Neutrophil (primary cell): ENCODE measurements around the gene RTP3.

Experiments used
- H3K27ac ChIP-seq: fragments of 200-600 bp; sonication (generic); 2 replicates; pipeline ENCODE4 v1.5.1; 2016; ENCODE audit warnings: mild to moderate bottlenecking, moderate library complexity
- H3K27me3 ChIP-seq: fragments of 200-600 bp; sonication (generic); 2 replicates; pipeline ENCODE4 v1.6.0; 2016; ENCODE audit warnings: mild to moderate bottlenecking
- H3K36me3 ChIP-seq: fragments of 200-600 bp; sonication (generic); 2 replicates; pipeline ENCODE4 v1.5.1; 2017
- H3K4me1 ChIP-seq, 2 experiments: fragments of 200-600 bp in 1 of 2; sonication (generic) in 1 of 2; 1 replicate in 1 of 2; 2 replicates in 1 of 2; pipeline versions ENCODE4 v1.5.1 to v1.6.1; 2013 to 2016; ENCODE audit warnings: low read depth in 1 of 2, low read length in 1 of 2, mild to moderate bottlenecking in 1 of 2, moderate library complexity in 1 of 2; ENCODE audit not compliant: control insufficient read depth in 1 of 2, insufficient read depth in 1 of 2
- H3K4me3 ChIP-seq, 2 experiments: fragments of 200-600 bp in 1 of 2; sonication (generic) in 1 of 2; 1 replicate in 1 of 2; 2 replicates in 1 of 2; pipeline ENCODE4 v1.5.1; 2013 to 2016; ENCODE audit warnings: low read depth in 1 of 2, low read length in 1 of 2, mild to moderate bottlenecking in 1 of 2, moderate library complexity in 1 of 2
- H3K9me3 ChIP-seq: fragments of 200-600 bp; sonication (generic); 2 replicates; pipeline ENCODE4 v1.5.1; 2016
- TF ChIP-seq, protein P1 (sequence below): fragments of 200-600 bp; sonication (generic); IDR thresholded peaks from 2 replicates; pipeline ENCODE4 v1.5.1; 2016; ENCODE audit warnings: antibody characterized with exemption

Gene RTP3

DNA sequence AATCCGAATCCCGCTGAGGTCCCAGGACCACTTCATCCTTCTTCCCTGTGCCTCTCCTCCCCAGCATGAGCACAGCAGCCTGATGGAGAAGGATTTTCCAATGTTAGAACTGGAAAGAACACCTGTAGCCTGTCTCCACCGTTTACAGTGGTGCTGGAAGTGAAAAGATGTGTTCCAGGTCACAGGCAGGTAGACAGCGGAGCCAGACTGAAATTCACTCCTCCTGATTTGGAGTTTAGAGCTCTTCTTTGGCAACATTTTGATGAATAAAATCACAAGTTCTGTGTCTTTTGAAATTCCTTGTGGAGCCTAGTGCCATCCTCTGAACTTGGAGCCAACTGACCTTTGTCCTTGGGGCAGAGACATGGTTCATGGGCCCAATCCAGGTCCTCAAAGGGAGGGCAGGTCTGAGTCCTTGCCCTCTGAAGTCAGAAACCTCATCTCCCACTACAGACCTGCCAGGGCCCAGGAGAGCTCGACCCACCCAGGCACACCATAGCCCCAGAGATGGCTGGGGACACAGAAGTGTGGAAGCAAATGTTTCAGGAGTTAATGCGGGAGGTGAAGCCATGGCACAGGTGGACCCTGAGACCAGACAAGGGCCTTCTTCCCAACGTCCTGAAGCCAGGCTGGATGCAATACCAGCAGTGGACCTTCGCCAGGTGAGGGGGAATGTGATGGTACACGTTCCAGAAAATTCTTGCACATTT lies at the start of gene RTP3:
Gene RTP3 (plus strand): TSS at position 421 of the 710 bp plus-strand sequence. CDS start 87 bp downstream, at position 508.
- Histone ChIP-seq H3K27me3 (no peaks in the 10 kb centered on the region), H3K4me1 (no peaks in the 10 kb centered on the region), H3K27ac (no peak within 1 kb of the TSS), H3K9me3 (no peaks in the 10 kb centered on the region), H3K36me3 (no peaks in the 10 kb centered on the region), H3K4me3 (no peak within 1 kb of the TSS)
- TF ChIP-seq, protein P1, sequence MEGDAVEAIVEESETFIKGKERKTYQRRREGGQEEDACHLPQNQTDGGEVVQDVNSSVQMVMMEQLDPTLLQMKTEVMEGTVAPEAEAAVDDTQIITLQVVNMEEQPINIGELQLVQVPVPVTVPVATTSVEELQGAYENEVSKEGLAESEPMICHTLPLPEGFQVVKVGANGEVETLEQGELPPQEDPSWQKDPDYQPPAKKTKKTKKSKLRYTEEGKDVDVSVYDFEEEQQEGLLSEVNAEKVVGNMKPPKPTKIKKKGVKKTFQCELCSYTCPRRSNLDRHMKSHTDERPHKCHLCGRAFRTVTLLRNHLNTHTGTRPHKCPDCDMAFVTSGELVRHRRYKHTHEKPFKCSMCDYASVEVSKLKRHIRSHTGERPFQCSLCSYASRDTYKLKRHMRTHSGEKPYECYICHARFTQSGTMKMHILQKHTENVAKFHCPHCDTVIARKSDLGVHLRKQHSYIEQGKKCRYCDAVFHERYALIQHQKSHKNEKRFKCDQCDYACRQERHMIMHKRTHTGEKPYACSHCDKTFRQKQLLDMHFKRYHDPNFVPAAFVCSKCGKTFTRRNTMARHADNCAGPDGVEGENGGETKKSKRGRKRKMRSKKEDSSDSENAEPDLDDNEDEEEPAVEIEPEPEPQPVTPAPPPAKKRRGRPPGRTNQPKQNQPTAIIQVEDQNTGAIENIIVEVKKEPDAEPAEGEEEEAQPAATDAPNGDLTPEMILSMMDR: no peak

DNA sequence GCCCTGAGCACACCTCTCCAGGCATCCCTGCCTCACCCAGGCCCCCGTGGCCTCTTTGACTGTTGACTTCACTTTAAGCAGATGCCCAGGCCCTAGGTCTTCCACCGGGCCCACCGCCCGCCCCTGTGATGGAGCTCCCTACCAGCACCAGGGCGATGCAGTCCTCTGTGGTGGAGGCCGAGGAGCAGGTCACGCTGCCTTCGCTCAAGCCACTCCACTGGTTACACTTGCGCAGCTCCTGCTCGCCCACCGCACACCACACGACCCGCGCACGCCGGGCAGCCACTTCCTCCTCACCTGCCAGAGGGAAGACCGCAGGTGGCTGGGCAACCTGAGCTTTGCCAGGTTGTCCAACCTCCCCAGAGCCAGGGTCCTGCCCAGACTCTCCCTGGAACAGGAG lies 49.1 kb upstream of the RTP3 start:
- Histone ChIP-seq H3K4me3 (no peak overlapping the region), H3K9me3 (no peaks in the 10 kb centered on the region), H3K27me3 (no peaks in the 10 kb centered on the region), H3K4me1 (peaks cover 0 to 3% of the 10 kb centered on the region in 2 experiments), H3K36me3 (peaks cover 78% of the 10 kb centered on the region), H3K27ac (peak overlapping the region; percentile 88)
- TF ChIP-seq, protein P1: no peak

DNA sequence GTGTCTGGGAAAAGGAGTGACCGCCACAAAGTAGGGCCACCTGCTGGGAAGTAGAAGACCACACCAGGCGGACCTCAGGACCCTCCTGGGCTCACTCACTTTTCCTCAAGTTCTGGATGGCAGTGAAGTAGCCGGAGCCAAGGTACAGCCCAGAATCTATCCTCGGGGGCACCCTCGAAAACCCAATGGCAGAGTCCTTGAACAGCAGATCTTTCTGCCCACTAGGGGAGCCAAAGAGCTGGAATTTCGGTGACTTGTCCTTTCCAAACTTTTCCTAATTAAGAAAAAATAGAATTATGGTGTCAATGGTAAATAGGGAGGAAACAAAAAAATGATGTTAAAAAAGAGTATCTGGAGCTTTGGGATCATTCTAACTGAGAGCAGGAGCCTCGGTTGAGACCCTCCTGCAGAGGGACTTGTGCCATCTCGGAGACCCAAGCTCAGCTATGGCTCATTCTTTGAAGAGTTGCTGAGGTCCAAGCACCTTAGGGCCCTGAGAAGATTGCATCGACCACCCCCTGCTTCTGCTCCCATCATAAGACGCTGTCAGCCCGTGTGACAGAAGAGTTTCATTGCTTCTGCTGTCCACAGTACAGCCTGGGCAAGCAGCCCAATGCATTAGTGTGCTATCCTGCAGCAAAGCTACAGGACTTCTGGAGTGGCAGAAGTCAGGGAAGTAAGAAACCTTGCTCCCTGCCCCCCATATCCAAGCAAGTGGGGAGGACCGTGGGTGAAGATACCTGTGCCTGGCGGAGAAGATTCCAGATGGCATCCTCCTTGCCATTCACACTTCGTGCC lies 47.8 kb upstream of the RTP3 start:
- Histone ChIP-seq H3K36me3 (peaks cover 78% of the 10 kb centered on the region), H3K27ac (peak overlapping the region; percentile 88), H3K4me1 (peaks cover 0 to 3% of the 10 kb centered on the region in 2 experiments), H3K9me3 (no peaks in the 10 kb centered on the region), H3K27me3 (no peaks in the 10 kb centered on the region), H3K4me3 (no peak overlapping the region)
- TF ChIP-seq, protein P1: no peak

DNA sequence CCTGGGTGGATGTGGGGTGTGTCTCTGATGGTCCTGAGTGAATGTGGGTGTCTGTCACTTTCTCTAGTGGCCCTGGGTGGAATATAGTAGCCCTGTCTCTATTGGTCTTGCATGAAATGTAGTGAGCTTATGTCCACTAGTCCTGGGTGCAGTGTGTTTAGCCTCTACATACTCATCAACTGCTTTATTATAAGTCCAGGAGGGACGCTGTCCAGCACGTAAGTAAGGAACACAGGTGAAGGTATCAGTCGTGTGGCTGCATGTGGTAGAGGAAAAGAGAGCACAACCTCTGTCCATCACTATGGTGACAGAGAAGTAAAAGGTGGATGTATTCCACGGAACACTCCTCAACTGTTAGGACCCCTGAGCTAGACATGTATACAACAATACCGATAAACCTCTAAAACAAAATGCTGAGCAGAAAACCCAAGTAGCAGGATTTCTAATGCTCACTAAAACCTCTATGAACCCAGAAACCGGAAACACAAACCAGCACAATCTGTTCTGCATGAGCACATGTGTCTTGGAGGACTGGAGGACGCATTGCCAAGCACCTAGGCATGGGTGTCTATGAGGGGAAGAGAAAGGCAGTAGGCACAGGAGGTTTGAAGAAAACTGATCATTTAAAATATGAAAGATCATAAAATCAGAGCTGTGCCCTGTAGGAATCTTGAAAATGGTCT lies 44.1 kb upstream of the RTP3 start:
- Histone ChIP-seq H3K9me3 (no peaks in the 10 kb centered on the region), H3K27me3 (no peaks in the 10 kb centered on the region), H3K4me1 (peaks cover 1 to 2% of the 10 kb centered on the region in 2 experiments), H3K4me3 (no peak overlapping the region), H3K27ac (peak overlapping the region; percentile 88), H3K36me3 (peaks cover 71% of the 10 kb centered on the region)
- TF ChIP-seq, protein P1: no peak

DNA sequence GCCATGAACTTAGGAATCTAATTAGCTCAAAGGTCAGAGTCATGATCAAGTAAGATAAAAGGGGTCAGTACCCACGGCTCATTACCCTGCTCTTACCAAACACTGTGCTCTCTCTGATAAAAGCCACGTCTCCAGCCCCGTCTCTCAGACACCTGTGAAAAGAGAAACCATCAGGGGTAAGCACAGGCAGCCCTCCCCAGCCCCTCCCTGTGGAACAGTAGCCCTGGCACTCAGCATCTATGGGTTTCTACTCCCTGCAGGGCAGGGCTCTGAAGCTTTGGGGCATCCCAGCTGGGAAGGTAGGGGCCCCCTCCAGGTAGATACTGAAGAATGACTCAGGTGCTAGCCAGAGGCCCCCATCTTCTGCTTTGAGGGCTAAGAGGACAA lies 43.6 kb upstream of the RTP3 start:
- H3K27me3 ChIP-seq: no peaks in the 10 kb centered on the region
- TF ChIP-seq, protein P1: no peak
- H3K27ac ChIP-seq: peak overlapping the region; percentile 88
- H3K9me3 ChIP-seq: no peaks in the 10 kb centered on the region
- H3K4me3 ChIP-seq: no peak overlapping the region
- peaks cover 66% of the 10 kb centered on the region for H3K36me3 ChIP-seq
- H3K4me1 ChIP-seq: peaks cover 7% of the 10 kb centered on the region in 2 experiments
